OCI-LY1 (cell line): Measurements from ENCODE around the gene ELK3.

Source experiments
- H2AFZ ChIP-seq: fragments of 200-600 bp; sonication (generic), shearing (Covaris generic); 2 replicates; pipeline ENCODE4 v1.6.0; 2014; ENCODE audit warnings: antibody characterized with exemption, mild to moderate bottlenecking, low read length
- H3F3A ChIP-seq: fragments of 200-600 bp; sonication (generic), shearing (Covaris generic); 2 replicates; pipeline ENCODE4 v1.6.0; 2014; ENCODE audit warnings: mild to moderate bottlenecking, antibody characterized with exemption, low read length, moderate library complexity; ENCODE audit not compliant: insufficient read depth
- H3K27ac ChIP-seq: fragments of 200-600 bp; sonication (generic); 2 replicates; pipeline ENCODE4 v1.5.1; 2014; ENCODE audit warnings: low read length, mixed run types, mild to moderate bottlenecking, low read depth; ENCODE audit not compliant: poor library complexity, severe bottlenecking
- H3K27me3 ChIP-seq: fragments of 200-600 bp; sonication (generic); 2 replicates; pipeline ENCODE4 v1.6.0; 2014; ENCODE audit warnings: antibody characterized with exemption, mild to moderate bottlenecking, low read length, moderate library complexity; ENCODE audit not compliant: insufficient read depth
- H3K36me3 ChIP-seq: fragments of 200-600 bp; sonication (generic); 2 replicates; pipeline ENCODE4 v1.6.1; 2014; ENCODE audit warnings: mild to moderate bottlenecking, antibody characterized with exemption, low read length, moderate library complexity, mixed read lengths; ENCODE audit not compliant: insufficient read depth
- H3K4me1 ChIP-seq: fragments of 200-600 bp; sonication (generic); 2 replicates; pipeline ENCODE4 v1.5.1; 2014; ENCODE audit warnings: mild to moderate bottlenecking, low read length, moderate library complexity; ENCODE audit not compliant: insufficient read depth, severe bottlenecking
- H3K4me2 ChIP-seq: fragments of 200-600 bp; sonication (generic), shearing (Covaris generic); 2 replicates; pipeline ENCODE4 v1.6.1; 2014; ENCODE audit warnings: low read length
- H3K4me3 ChIP-seq: fragments of 200-600 bp; sonication (generic); 2 replicates; pipeline ENCODE4 v1.5.1; 2014; ENCODE audit warnings: low read length, low read depth, mild to moderate bottlenecking, mixed read lengths; ENCODE audit not compliant: poor library complexity, severe bottlenecking
- H3K79me2 ChIP-seq: fragments of 200-600 bp; shearing (Covaris generic); 2 replicates; pipeline ENCODE4 v1.6.1; 2016; ENCODE audit warnings: mixed run types, low read length, mixed read lengths; ENCODE audit not compliant: insufficient read depth
- H3K9ac ChIP-seq: fragments of 200-600 bp; sonication (generic), shearing (Covaris generic); 2 replicates; pipeline ENCODE4 v1.6.1; 2014; ENCODE audit warnings: mild to moderate bottlenecking, low read length, mixed read lengths
- H3K9me2 ChIP-seq: fragments of 200-600 bp; sonication (generic), shearing (Covaris generic); 2 replicates; pipeline ENCODE4 v1.6.1; 2014; ENCODE audit warnings: low read depth, mild to moderate bottlenecking, low read length, mixed read lengths
- H3K9me3 ChIP-seq: fragments of 200-600 bp; shearing (Covaris generic); 2 replicates; pipeline ENCODE4 v1.6.1; 2014; ENCODE audit warnings: low read length, mixed read lengths
- H4K20me1 ChIP-seq: fragments of 200-600 bp; sonication (generic), shearing (Covaris generic); 2 replicates; pipeline ENCODE4 v1.6.0; 2016; ENCODE audit warnings: mild to moderate bottlenecking, low read length; ENCODE audit not compliant: insufficient read depth
- EZH2 ChIP-seq: fragments of 200-600 bp; sonication (generic), shearing (Covaris generic); IDR thresholded peaks from 2 replicates; pipeline ENCODE4 v1.8.0; 2017; ENCODE audit warnings: borderline replicate concordance, mixed run types, mild to moderate bottlenecking, antibody characterized with exemption, low read length, moderate library complexity, mixed read lengths
- TF ChIP-seq, protein P1 (sequence below): fragments of 200-600 bp; sonication (generic), shearing (Covaris generic); IDR thresholded peaks from 2 replicates; pipeline ENCODE4 v1.5.1; 2017; ENCODE audit warnings: mild to moderate bottlenecking, antibody characterized with exemption, low read length, moderate library complexity, mixed read lengths

ELK3 gene

DNA sequence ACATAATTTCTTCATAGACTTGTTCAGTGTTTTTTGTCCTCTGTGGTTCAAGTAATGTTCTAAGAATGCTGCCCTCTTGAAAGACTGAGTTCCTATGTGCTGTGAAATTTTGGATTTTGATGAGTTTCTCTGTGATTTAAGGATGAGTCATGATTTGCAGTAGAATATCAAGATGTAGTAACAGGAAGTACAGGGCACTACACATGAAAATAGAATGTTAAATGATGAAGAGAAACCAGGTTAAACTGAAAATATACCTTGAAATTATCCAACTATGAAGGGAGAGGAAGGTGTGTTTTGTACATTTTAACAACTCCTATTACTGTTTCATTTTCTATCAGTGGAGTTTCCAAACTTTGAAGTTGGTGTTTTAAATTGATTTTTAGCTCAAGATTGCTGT, 4.8 kb downstream of the ELK3 start:
- H3K79me2 ChIP-seq = no peaks in the 10 kb centered on the region
- no peaks in the 10 kb centered on the region for H3F3A ChIP-seq
- no peak overlapping the region for H2AFZ ChIP-seq
- no peaks in the 10 kb centered on the region for H3K9me2 ChIP-seq
- H3K27ac ChIP-seq = no peak overlapping the region
- H3K9me3 ChIP-seq = no peaks in the 10 kb centered on the region
- H3K4me2 ChIP-seq = no peak overlapping the region
- peaks cover 7% of the 10 kb centered on the region for H3K4me1 ChIP-seq
- no peaks in the 10 kb centered on the region for H4K20me1 ChIP-seq
- no peak overlapping the region for H3K9ac ChIP-seq
- no peak overlapping the region for H3K4me3 ChIP-seq
- H3K36me3 ChIP-seq = no peaks in the 10 kb centered on the region
- peaks cover 3% of the 10 kb centered on the region; the same call in 1 of the 2 replicates for H3K27me3 ChIP-seq
- TF ChIP-seq, protein P1, sequence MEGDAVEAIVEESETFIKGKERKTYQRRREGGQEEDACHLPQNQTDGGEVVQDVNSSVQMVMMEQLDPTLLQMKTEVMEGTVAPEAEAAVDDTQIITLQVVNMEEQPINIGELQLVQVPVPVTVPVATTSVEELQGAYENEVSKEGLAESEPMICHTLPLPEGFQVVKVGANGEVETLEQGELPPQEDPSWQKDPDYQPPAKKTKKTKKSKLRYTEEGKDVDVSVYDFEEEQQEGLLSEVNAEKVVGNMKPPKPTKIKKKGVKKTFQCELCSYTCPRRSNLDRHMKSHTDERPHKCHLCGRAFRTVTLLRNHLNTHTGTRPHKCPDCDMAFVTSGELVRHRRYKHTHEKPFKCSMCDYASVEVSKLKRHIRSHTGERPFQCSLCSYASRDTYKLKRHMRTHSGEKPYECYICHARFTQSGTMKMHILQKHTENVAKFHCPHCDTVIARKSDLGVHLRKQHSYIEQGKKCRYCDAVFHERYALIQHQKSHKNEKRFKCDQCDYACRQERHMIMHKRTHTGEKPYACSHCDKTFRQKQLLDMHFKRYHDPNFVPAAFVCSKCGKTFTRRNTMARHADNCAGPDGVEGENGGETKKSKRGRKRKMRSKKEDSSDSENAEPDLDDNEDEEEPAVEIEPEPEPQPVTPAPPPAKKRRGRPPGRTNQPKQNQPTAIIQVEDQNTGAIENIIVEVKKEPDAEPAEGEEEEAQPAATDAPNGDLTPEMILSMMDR = no peak
- no peak for TF ChIP-seq EZH2

DNA sequence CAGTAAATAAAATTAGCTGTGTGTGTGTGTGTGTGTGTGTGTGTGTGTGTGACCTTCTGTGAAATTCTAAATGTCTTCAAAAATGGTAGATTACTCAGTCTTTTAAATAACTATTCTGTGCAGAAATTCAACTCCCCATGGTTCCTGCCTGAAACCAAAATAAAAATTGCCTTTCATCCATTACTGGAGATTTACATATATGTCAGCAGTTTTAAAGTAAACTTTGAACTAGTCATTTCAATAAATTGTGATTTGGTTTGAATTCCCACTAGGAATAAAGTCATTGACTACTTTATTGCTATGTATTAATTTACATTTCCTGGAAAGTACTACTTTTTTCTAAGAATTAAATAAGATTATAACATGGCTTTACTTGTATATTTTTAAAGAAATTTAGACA, 5.3 kb downstream of the ELK3 start:
- Histone ChIP-seq H3K4me2 (no peak overlapping the region), H3K27me3 (peaks cover 3% of the 10 kb centered on the region; the same call in 1 of the 2 replicates), H3K79me2 (no peaks in the 10 kb centered on the region), H3K27ac (no peak overlapping the region), H4K20me1 (no peaks in the 10 kb centered on the region), H3K4me3 (no peak overlapping the region), H3K9me2 (no peaks in the 10 kb centered on the region), H3K36me3 (no peaks in the 10 kb centered on the region), H3K9me3 (no peaks in the 10 kb centered on the region), H3K9ac (no peak overlapping the region), H3K4me1 (peaks cover 7% of the 10 kb centered on the region), H2AFZ (no peak overlapping the region), H3F3A (no peaks in the 10 kb centered on the region)
- no peak for TF ChIP-seq EZH2
- TF ChIP-seq, protein P1 = no peak

DNA sequence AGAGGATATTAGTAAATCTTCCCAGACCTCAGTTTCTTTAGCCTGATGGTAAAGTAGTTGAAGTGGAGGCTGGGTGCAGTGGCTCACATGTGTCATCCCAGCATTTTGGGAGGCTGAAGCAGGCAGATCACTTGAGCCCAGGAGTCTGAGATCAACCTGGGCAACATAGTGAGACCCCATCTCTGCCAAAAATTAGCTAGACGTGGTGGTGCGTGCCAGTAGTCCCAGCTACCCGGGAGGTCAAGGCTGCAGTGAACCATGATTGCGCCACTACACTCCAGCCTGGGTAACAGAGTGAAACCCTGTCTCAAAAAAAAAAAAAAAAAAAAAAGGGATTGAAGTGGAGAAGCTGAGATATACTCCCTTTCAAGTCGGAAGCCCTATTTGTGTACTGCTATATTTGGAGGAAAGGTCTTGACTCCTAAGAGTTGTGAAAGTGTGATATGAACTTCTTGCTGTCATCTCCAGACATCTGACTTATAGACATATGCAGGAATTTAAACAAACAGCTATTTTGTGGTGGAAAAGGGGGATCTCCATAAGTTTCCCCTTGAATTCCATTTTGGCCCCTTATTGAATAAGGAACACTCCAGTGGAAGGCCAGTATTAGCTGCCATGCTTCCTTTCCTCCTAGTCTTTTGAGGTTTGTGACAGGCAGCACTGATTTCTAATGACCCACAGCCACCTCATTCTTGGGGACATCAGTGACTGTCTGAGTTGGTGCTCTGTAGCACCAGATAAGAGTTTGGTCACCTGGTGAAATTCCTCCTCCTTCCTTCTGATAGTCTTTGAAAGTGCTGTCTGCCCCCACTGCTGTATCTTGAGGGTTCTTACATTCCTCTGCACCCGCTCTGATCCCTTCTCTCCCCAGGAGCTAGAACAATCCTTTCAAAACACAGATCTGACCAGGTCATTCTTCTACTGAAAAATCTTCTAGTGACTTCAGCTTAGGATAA, 7.4 kb downstream of the ELK3 start:
- H3K27me3 ChIP-seq = peaks cover 6% of the 10 kb centered on the region; the same call in 1 of the 2 replicates
- no peaks in the 10 kb centered on the region for H3K9me2 ChIP-seq
- TF ChIP-seq EZH2 = no peak
- TF ChIP-seq, protein P1 = no peak
- H3K9ac ChIP-seq = no peak overlapping the region
- no peaks in the 10 kb centered on the region for H3K36me3 ChIP-seq
- H3K27ac ChIP-seq = no peak overlapping the region
- no peak overlapping the region for H2AFZ ChIP-seq
- no peaks in the 10 kb centered on the region for H3K4me1 ChIP-seq
- no peak overlapping the region for H3K4me3 ChIP-seq
- H3F3A ChIP-seq = no peaks in the 10 kb centered on the region
- H3K9me3 ChIP-seq = no peaks in the 10 kb centered on the region
- no peak overlapping the region for H3K4me2 ChIP-seq
- no peaks in the 10 kb centered on the region for H3K79me2 ChIP-seq
- H4K20me1 ChIP-seq = no peaks in the 10 kb centered on the region
